GM23338 (cell line): ENCODE data around the gene KRTAP10-12.

ENCODE experiments used
- CREB1 ChIP-seq: fragments of 250-450 bp; sonication (Bioruptor Pico); IDR thresholded peaks from 2 replicates; pipeline ENCODE4 v1.5.0; 2020; ENCODE audit warnings: low read depth, mild to moderate bottlenecking, moderate library complexity
- CTCF ChIP-seq, 2 experiments: fragments of 200-600 bp in 1 of 2; sonication (generic) in 1 of 2; conservative IDR thresholded peaks; 2 replicates each; pipeline versions ENCODE4 v1.5.1 to v1.6.1; 2016 to 2017; ENCODE audit warnings: antibody characterized with exemption in 2 of 2, low read depth in 2 of 2, mild to moderate bottlenecking in 2 of 2, moderate library complexity in 1 of 2
- EZH2 ChIP-seq: fragments of 200-600 bp; sonication (generic); IDR thresholded peaks from one replicate; pipeline ENCODE4 v1.8.0; 2017; ENCODE audit warnings: antibody characterized with exemption, mild to moderate bottlenecking, low read depth; ENCODE audit not compliant: unreplicated experiment
- EZH2phosphoT487 ChIP-seq: fragments of 200-600 bp; sonication (generic); IDR thresholded peaks from one replicate; pipeline ENCODE4 v1.8.1; 2018; ENCODE audit warnings: antibody characterized with exemption; ENCODE audit not compliant: unreplicated experiment
- JUNB ChIP-seq: IDR thresholded peaks from one replicate; pipeline ENCODE4 v1.6.1; 2016; ENCODE audit warnings: antibody characterized with exemption; ENCODE audit not compliant: unreplicated experiment
- NANOG ChIP-seq: IDR thresholded peaks from 2 replicates; pipeline ENCODE4 v1.6.1; 2016; ENCODE audit warnings: antibody characterized with exemption, borderline replicate concordance
- POLR2AphosphoS5 ChIP-seq: IDR thresholded peaks from 2 replicates; pipeline ENCODE4 v1.6.1; 2016; ENCODE audit warnings: antibody characterized with exemption, low read depth
- STAT1 ChIP-seq: IDR thresholded peaks from one replicate; pipeline ENCODE4 v1.6.1; 2016; ENCODE audit warnings: antibody characterized with exemption; ENCODE audit not compliant: unreplicated experiment
- ZNF114 ChIP-seq: fragments of 250-450 bp; sonication (Bioruptor Pico); IDR thresholded peaks from 2 replicates; pipeline ENCODE4 v1.5.0; 2020; ENCODE audit warnings: mild to moderate bottlenecking, moderate library complexity
- ZNF331 ChIP-seq: fragments of 250-450 bp; sonication (Bioruptor Pico); IDR thresholded peaks from 2 replicates; pipeline ENCODE4 v1.5.0; 2020; ENCODE audit warnings: low read depth, mild to moderate bottlenecking, moderate library complexity
- ZNF462 ChIP-seq: fragments of 250-450 bp; sonication (Bioruptor Pico); IDR thresholded peaks from 2 replicates; pipeline ENCODE4 v1.5.0; 2020; ENCODE audit warnings: mild to moderate bottlenecking, moderate library complexity
- TF ChIP-seq, protein P1 (sequence below): IDR thresholded peaks from one replicate; pipeline ENCODE4 v1.6.1; 2018; ENCODE audit warnings: antibody characterized with exemption; ENCODE audit not compliant: unreplicated experiment
- TF ChIP-seq, protein P2 (sequence below): IDR thresholded peaks from 2 replicates; pipeline ENCODE4 v1.6.1; 2016; ENCODE audit warnings: antibody characterized with exemption

DNA sequence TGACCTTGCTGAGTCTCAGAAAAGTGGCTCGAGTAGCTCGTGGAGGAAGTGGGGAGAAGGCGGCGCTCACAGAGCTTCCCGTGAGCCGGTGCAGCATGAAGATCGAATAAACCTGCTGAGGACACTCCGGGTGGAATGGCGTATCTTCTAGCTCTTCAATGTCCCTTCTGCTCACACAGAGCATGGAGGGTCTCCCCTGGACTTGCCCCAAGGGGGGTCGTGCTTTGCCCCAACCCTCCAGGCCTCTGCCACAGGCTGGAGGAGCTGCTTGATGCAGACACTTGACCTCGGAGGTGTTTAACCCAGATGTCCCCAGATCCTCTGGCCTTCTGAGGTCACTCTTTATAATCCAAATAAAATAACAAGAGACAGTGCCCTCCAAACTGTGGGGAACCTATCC, 2.2 kb upstream of the KRTAP10-12 start:
- TF ChIP-seq EZH2phosphoT487: no peak
- TF ChIP-seq, protein P1, sequence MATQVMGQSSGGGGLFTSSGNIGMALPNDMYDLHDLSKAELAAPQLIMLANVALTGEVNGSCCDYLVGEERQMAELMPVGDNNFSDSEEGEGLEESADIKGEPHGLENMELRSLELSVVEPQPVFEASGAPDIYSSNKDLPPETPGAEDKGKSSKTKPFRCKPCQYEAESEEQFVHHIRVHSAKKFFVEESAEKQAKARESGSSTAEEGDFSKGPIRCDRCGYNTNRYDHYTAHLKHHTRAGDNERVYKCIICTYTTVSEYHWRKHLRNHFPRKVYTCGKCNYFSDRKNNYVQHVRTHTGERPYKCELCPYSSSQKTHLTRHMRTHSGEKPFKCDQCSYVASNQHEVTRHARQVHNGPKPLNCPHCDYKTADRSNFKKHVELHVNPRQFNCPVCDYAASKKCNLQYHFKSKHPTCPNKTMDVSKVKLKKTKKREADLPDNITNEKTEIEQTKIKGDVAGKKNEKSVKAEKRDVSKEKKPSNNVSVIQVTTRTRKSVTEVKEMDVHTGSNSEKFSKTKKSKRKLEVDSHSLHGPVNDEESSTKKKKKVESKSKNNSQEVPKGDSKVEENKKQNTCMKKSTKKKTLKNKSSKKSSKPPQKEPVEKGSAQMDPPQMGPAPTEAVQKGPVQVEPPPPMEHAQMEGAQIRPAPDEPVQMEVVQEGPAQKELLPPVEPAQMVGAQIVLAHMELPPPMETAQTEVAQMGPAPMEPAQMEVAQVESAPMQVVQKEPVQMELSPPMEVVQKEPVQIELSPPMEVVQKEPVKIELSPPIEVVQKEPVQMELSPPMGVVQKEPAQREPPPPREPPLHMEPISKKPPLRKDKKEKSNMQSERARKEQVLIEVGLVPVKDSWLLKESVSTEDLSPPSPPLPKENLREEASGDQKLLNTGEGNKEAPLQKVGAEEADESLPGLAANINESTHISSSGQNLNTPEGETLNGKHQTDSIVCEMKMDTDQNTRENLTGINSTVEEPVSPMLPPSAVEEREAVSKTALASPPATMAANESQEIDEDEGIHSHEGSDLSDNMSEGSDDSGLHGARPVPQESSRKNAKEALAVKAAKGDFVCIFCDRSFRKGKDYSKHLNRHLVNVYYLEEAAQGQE: no peak
- TF ChIP-seq CTCF (conservative IDR thresholded peaks at IDR 0.05; ENCODE audit: low read depth in 2 of 2): no peak
- no peak for TF ChIP-seq EZH2
- TF ChIP-seq CREB1 (CRISPR knock-in tag): no peak
- no peak for TF ChIP-seq POLR2AphosphoS5
- no peak for TF ChIP-seq JUNB
- TF ChIP-seq, protein P2, sequence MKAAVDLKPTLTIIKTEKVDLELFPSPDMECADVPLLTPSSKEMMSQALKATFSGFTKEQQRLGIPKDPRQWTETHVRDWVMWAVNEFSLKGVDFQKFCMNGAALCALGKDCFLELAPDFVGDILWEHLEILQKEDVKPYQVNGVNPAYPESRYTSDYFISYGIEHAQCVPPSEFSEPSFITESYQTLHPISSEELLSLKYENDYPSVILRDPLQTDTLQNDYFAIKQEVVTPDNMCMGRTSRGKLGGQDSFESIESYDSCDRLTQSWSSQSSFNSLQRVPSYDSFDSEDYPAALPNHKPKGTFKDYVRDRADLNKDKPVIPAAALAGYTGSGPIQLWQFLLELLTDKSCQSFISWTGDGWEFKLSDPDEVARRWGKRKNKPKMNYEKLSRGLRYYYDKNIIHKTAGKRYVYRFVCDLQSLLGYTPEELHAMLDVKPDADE: no peak
- no peak for TF ChIP-seq ZNF331 (CRISPR knock-in tag)
- no peak for TF ChIP-seq ZNF462 (CRISPR knock-in tag)
- TF ChIP-seq STAT1: no peak
- no peak for TF ChIP-seq ZNF114
- TF ChIP-seq NANOG: no peak
